G401 (cell line): Measurements from ENCODE around the gene OR11L1. TPM values are rescaled to one million over a fixed set of nuclear protein-coding genes. Genes with fewer than 3 reads are reported as not detected.

Source experiments
- DNase-seq: peaks from one replicate; pipeline ENCODE4 v3.0.0-alpha.2; 2015; ENCODE audit warnings: low spot score
- in situ Hi-C: cut with HindIII; loops from 2 replicates; pipeline ENCODE4 v1.10.0; 2016; ENCODE audit warnings: low sequenced_read_pairs, mixed read lengths
- total RNA-seq: library from RNA; depleted of rRNA; stranded (reverse); fragments of >200 nt; shearing (Covaris generic); gene quantifications from 2 replicates; pipeline ENCODE4 v1.2.3, GENCODE V29; 2014; rRNA removed

OR11L1 gene
- total RNA-seq, 1 experiment from 2014 or later: not detected

GRCh38 chr1:247824023-247824422 lies 17.7 kb downstream of the OR11L1 start, which contains the start of gene OR14A16:
OR14A16 (minus strand) TSS chr1:247824119; CDS start chr1:247815729, 8,390 bp downstream.
- no peak for DNase-seq
- in situ Hi-C loops: no loop called here

GRCh38 chr1:247822060-247822459 lies 19.6 kb downstream of the OR11L1 start:
- no peak for DNase-seq
- in situ Hi-C loops: no loop called here

- no peak for DNase-seq
- in situ Hi-C loops: no loop called here
Observed at GRCh38 chr1:247812637-247813036, 29.1 kb downstream of the OR11L1 start.

GRCh38 chr1:247797518-247797917 lies 44.2 kb downstream of the OR11L1 start:
- in situ Hi-C loops: no loop called here
- DNase-seq: no peak

Other genes starting within 250 kb of the OR11L1 start
- gene OR2G3, start 236.3 kb downstream of the OR11L1 start, total RNA-seq: not detected in 2 replicates
- gene OR13G1, start 162.2 kb downstream of the OR11L1 start, total RNA-seq: not detected in 2 replicates
- gene OR6F1, start 125.2 kb downstream of the OR11L1 start, total RNA-seq: not detected in 2 replicates
- gene OR14K1, start 103.3 kb downstream of the OR11L1 start, total RNA-seq: not detected in 2 replicates
- not detected in 2 replicates for gene OR14A2, start 93.8 kb downstream of the OR11L1 start, total RNA-seq
- not detected in 2 replicates for gene OR1C1, start 81.3 kb downstream of the OR11L1 start, total RNA-seq
- not detected in 2 replicates for gene OR14A16, start 17.8 kb downstream of the OR11L1 start, total RNA-seq
- gene TRIM58, start 15.3 kb upstream of the OR11L1 start, total RNA-seq: not detected in 2 replicates
- not detected in 2 replicates for gene OR2W3, start 53.7 kb upstream of the OR11L1 start, total RNA-seq
- gene OR2T8, start 78.4 kb upstream of the OR11L1 start, total RNA-seq: not detected in 2 replicates
- gene OR2AJ1, start 83.0 kb upstream of the OR11L1 start, total RNA-seq: not detected in 2 replicates
- gene OR2L8, start 107.0 kb upstream of the OR11L1 start, total RNA-seq: not detected in 2 replicates
- not detected in 2 replicates for gene OR2AK2, start 123.3 kb upstream of the OR11L1 start, total RNA-seq
- not detected in 2 replicates for gene OR2L5, start 171.8 kb upstream of the OR11L1 start, total RNA-seq
- gene OR2L2, start 188.2 kb upstream of the OR11L1 start, total RNA-seq: not detected in 2 replicates
- not detected in 2 replicates for gene OR2L3, start 204.9 kb upstream of the OR11L1 start, total RNA-seq